Central memory CD4-positive, alpha-beta T cell (primary cell): ENCODE measurements around the gene TNS3.

Experiments
- DNase-seq: peaks from one replicate; pipeline ENCODE4 v3.0.0; 2022

Gene TNS3

DNA sequence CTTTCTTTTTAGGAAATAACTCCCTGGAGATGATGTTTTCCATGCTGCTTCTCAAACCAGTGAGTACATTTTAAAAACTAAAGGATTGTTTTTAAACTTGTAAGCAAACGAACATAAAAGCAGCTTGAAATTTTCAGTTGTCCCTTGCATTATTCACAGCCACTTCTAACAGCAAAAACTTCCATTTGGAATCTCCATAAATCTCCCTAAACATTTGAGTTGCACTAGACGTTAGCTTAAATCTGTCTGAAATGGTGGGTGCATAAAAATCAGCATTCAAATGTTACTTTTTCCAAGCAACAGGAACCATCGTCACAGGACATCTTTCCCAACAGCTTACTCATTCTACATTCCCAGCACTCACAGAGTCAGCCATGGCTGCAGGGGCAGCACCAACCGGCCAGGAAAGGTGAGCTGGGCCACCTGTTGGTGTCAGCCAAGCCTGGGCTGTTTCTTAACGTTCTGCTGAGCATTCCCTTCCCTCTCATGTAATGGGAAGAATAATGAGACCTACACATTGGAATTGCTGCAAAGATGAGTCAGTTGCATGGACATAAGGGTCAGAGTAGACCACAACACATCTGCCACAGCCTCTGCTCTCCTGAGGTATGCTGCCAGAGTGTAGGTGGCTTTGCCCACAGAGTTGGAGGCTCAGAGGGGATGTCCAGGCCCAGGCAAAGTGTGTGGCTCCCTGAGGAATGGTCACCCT is 163.2 kb downstream of the TNS3 start:
- no peak for DNase-seq

GRCh38 chr7:47416492-47417480 is 165.1 kb downstream of the TNS3 start:
- no peak for DNase-seq

DNA sequence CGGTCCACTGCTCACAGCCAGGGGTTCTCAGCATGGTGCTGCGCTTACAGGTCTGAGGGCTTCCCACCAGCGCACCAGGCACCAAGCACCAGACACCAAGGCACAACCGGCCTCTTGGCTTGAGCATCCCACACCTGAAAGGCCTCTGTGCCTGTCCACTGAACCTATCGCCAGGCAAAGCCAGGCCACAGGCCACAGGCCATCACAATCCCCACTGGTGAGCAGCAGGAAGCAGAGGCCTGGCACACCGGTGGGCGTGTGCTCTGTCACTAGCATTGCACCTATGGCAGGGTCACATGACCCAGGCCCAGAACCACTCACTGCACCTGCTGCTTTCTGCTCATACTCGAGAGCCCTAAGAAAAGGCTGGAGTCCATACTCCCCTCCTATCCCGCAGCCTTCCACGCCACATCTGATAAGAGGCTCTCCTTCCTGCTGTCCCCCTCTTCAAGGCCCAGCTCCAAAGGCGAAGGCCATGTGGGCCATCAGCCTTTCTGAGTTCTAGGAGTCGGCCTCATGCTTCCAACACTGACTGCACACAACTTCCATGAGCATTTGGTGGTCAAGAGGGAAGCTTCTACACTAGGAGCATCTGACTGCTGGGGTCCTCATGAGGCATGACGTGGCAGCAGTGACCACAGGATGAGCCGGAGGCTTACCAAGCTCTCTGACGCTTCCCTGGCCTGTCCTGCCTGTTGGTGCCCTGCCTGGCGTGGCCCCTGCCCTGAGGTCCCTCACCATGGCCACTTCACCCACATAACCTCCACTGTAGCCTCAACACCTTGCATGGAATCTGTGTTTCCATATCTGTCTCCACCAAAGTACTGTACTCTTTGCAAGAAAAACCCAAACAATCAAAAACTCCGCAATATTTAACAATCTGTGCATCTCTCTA is 166.3 kb downstream of the TNS3 start:
- DNase-seq, result no peak

DNA sequence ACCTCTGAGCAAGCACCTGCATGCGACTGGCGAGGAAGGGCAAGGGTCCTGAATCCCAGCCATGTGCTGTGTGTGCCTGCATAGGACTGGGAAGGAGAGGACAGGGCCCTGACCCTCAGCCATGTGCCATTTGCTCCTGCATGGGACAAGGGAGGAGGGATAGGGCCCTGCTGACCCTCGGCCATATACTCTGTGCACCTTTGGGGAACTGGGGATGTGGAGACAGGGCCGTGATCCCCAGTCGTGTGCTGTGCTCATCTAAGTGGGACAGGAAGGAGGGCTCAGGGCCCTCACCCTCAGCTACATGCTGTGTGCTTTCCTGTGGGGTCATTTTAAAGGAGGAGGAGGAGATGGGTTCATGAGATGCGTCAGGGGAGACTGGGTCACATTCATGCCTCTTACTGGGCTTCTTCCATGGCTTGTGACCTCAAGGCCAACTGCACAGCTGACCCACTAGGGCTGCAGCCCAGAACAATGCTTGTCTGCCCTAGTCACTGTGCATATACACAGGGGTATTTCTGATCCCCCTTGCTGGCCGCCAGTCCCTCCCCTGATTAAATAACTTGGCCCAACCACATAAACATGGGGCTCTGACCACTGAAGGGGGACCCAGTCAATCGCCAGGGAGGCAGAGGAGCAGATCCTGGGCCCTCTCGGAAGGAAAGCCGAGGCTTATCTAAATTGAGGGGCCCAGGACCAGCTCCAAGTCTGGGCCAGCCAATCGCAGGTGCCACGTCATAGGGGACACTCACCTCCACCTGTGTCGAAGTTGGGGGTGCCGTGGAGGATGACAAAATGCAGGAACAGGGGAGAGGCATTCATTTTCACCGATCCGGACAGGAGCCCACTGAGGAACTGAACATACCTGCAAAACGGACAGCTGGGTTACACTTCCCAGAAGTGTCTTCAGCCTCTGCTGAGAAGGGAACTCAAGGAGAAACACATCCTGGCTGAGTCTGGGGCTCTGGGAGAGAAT is 167.3 kb downstream of the TNS3 start:
- no peak for DNase-seq

GRCh38 chr7:47413526-47414341 is 168.2 kb downstream of the TNS3 start:
- DNase-seq, result no peak

GRCh38 chr7:47411901-47412300 is 170.0 kb downstream of the TNS3 start:
- DNase-seq, result no peak

DNA sequence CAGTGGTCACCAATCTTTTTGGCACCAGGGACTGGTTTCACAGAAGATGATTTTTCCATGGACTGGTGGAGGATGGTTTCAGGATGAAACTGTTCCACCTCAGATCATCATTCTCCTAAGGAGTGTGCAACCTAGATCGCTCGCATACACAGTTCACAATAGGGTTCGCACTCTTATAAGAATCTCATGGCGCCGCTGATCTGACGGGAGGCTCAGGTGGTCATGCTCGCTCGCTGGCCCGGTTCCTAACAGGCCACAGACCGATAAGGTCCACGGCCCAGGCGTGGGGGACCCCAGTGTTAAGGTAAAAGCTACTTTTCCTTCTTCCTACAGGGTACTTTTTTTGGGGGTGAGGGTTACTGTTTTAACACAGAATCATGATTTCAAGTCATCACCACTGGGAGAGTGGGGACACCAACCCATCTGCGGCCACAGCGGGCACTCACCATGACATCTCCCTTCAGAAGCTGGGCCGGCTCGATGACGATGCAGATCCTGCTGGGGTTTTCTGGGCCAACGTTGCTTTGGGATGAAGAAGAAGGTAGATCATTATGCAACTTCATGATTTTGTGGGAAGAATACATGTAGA is 170.5 kb downstream of the TNS3 start:
- DNase-seq, result no peak

DNA sequence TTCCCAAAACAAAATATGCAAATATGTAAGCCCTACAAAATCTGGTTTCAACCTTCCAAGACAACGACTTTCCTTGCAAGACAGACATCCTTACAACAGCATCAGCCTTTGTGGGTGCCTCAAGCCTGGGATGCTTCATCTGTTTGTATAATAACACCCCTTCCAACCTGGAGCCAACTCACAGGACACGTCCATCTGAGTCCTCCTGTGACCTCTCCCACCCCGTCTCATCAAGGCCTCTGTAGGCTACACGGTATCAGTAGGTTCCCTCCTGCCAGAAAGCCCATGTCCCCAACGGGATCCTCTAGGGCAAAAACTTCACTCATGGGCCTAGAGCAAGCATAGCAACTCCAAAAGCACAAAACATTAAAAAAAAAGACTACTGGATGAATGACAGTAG is 173.2 kb downstream of the TNS3 start:
- no peak for DNase-seq

- no peak for DNase-seq
Observed at GRCh38 chr7:47407821-47408674, 173.9 kb downstream of the TNS3 start.

- no peak for DNase-seq
Observed at GRCh38 chr7:47407136-47407535, 174.8 kb downstream of the TNS3 start.

DNA sequence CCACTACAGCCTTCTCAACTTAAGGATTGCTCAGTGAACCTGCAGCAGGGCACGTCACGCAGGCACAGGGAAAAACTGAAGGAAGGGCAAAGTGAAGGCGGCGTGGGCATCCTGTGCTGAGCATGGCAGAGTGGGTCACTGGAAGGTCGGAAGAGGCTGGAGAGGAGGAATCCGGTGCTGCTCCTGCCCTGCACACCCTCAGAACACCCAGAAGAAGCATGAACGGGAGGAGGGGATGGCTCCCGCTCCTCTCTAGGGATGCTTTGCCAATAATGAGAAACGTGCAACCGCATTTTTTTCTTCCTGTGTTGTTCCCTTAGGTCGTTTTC is 175.1 kb downstream of the TNS3 start:
- no peak for DNase-seq

DNA sequence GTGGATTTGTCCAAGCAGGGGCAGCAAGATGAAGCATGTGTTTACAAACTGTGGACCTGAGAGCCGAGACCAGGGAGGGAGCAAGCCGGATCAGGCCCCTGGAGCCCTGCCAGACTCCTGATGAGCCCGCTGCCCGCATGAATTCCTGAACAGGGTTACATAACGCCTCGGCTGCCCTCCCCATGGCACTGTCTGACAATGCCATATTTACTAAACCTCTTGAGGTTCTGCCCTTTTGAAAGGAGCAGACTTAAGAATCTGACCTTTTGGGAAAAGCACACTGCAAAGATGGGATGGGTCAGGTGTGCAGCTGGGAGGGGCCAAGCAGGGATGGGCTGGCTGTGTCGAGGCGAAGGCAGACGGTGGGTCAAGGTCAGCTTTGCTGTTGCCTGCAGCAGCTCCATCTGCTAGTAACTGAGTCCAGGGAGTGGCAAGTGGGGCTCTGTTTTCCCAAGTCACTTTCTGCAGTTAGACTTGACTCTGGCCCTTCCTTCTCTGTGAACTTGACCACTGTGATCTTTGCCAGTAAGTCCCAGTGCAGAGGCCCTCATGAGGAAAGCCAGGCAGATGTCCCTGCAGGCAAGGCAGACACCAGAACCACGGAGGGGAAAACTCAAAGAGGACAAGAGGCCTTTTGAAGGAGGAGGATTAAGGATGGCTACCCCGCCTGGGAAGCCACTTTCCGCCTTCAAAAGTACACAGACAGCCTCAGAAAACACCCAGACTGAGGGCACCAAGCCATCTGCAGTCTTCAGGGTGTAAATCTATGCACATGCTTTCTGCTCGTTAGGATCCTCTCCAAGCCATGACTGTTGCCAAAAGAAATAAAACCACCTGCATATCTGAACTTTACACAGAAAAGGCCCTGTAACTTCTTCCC is 175.8 kb downstream of the TNS3 start:
- no peak for DNase-seq

DNA sequence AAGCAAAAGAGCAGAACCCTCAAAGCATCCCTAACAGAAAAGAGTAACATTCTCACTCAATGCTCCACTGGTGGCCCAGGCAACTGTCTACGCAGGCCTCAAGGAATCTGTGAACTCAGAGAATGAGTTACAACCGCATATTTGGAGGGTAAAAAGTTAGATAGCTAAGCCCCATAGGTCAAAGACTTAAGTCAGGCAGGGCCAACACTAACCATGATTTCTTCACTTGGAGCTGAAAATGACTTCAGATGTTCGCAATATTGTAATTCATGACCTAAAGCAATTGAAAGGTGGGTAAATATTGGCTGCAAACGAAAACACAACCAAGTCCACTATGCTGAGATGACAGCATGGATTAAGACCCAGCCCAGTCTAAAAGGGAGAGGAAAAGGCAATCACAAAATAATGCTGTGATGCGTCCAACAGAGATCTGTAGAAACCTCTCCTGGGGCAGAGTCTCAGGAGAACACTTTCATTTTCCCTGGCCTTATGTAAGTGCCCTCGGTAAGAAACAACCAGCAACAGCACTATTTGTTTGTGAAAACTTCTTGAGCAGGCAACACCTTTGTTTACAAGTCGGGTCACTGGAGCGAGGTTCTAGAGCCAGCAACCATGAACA is 176.5 kb downstream of the TNS3 start:
- DNase-seq, result no peak

DNA sequence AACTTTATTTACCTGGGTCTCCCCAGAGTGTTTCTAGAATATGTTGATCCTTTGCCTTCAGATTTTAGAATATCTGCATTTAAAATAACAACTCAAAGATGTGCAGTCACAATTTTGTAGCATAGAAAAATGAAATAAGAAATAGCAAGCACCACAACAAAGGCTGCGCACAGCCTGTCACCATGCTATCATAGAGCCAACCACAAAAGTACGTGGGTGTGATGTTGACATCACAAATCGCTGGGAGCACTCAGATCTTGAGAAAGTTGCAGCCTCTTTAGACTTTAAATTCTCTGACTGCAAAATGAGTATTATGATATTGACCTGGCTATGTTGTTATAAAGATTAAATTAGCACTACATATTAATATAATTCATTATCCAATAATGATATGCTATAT is 177.9 kb downstream of the TNS3 start:
- DNase-seq, result no peak

GRCh38 chr7:47402941-47403866 is 178.7 kb downstream of the TNS3 start:
- no peak for DNase-seq

GRCh38 chr7:47401611-47402570 is 180.0 kb downstream of the TNS3 start:
- DNase-seq, result no peak
